Left lobe of liver (tissue), 1 donor: ENCODE results near the gene RHOV. TPM values are rescaled to one million over a fixed set of nuclear protein-coding genes. Genes with fewer than 3 reads are reported as not detected.

Source experiments
- total RNA-seq: library from RNA; stranded (reverse); gene quantifications from one replicate; pipeline ENCODE4 v1.2.1, GENCODE V29; 2021
- donor health status: DM: no; HTN: yes; CAD: no.

The RHOV gene
- total RNA-seq, 1 donor from 2014 or later: not detected

Other genes starting within 250 kb of the RHOV start
- gene RAD51, start 179.1 kb downstream of the RHOV start, total RNA-seq: 0.38 TPM
- 47.3 TPM for gene RMDN3, start 119.0 kb downstream of the RHOV start, total RNA-seq
- gene GCHFR, start 110.2 kb downstream of the RHOV start, total RNA-seq: 106 TPM
- 1.0 TPM for gene C15orf62, start 104.3 kb downstream of the RHOV start, total RNA-seq
- gene ZFYVE19, start 67.1 kb downstream of the RHOV start, total RNA-seq: 19.9 TPM
- 31.3 TPM for gene DNAJC17, start 66.8 kb downstream of the RHOV start, total RNA-seq
- not detected for gene PPP1R14D, start 45.5 kb downstream of the RHOV start, total RNA-seq
- gene SPINT1, start 30.2 kb downstream of the RHOV start, total RNA-seq: 1.6 TPM
- 10.3 TPM for gene VPS18, start 20.2 kb upstream of the RHOV start, total RNA-seq
- gene DLL4, start 55.1 kb upstream of the RHOV start, total RNA-seq: 3.7 TPM
- 1.1 TPM for gene CHAC1, start 79.2 kb upstream of the RHOV start, total RNA-seq
- 10.4 TPM for gene INO80, start 242.0 kb upstream of the RHOV start, total RNA-seq